HepG2 (cell line): ENCODE data around the gene IYD. TPM values are rescaled to one million over a fixed set of nuclear protein-coding genes. Genes with fewer than 3 reads are reported as not detected.

Experiments used
- ATAC-seq: fragments of 200-7000 bp; cut with Tn5 transposase; 3 replicates; pipeline ENCODE4 v1.9.1; 2020; ENCODE audit warnings: mild to moderate bottlenecking, moderate library complexity
- BruUV-seq: library from RNA; stranded (reverse); fragments of 400-500 nt; replicated peaks from 2 replicates; lab custom pipeline; 2021; lab: Mats Ljungman, UMichigan
- CTCF ChIA-PET: fragments of 300-600 bp; formaldehyde crosslinking; extraction: SDS; loops from one replicate; lab custom pipeline; 2021; ENCODE audit warnings: low total read pairs, inconsistent platforms, low intra/inter-chr PET ratio; lab: Yijun Ruan, JAX
- POLR2A ChIA-PET: fragments of 350-600 bp; sonication (Branson Sonifier 250); formaldehyde crosslinking; loops from one replicate; lab custom pipeline; 2020; ENCODE audit warnings: antibody characterized with exemption, inconsistent platforms; lab: Yijun Ruan, JAX
- DNase-seq: peaks from one replicate; pipeline ENCODE4 v3.0.0-alpha.2; 2015; ENCODE audit warnings: low spot score
- FAIRE-seq: peaks from 3 replicates; lab custom pipeline; 2011; peaks lifted over from hg19 to GRCh38; lab: Jason Lieb, UNC
- H2AFZ ChIP-seq: one replicate; pipeline ENCODE4 v1.6.1; 2011; ENCODE audit warnings: low read length, inconsistent platforms
- H3K27ac ChIP-seq: fragments of 300-600 bp; 3 replicates; pipeline ENCODE4 v1.8.0; 2011; ENCODE audit warnings: mixed run types, mild to moderate bottlenecking, mixed read lengths, low read length, inconsistent platforms; ENCODE audit not compliant: insufficient read depth; ENCODE audit errors: extremely low read length
- H3K27me3 ChIP-seq, 2 experiments: fragments of 200-600 bp in 1 of 2; 2 replicates in 1 of 2; 3 replicates in 1 of 2; pipeline versions ENCODE4 v1.6.0 to v1.8.0; 2011; ENCODE audit warnings: low read length in 2 of 2, mild to moderate bottlenecking in 2 of 2, moderate library complexity in 2 of 2, inconsistent platforms in 1 of 2; ENCODE audit not compliant: insufficient read depth in 2 of 2, control insufficient read depth in 1 of 2
- H3K36me3 ChIP-seq, 2 experiments: fragments of 200-600 bp in 1 of 2; replicated peaks in 1 of 2; 2 replicates in 1 of 2; 3 replicates in 1 of 2; pipeline versions ENCODE4 v1.5.1 to v1.8.0; 2011; ENCODE audit warnings: low read length in 2 of 2, inconsistent platforms in 1 of 2; ENCODE audit not compliant: insufficient read depth in 2 of 2, control insufficient read depth in 1 of 2
- H3K4me1 ChIP-seq: 2 replicates; pipeline ENCODE4 v1.5.1; 2012; ENCODE audit warnings: low read length, inconsistent platforms; ENCODE audit not compliant: insufficient read depth
- H3K4me2 ChIP-seq: 2 replicates; pipeline ENCODE4 v1.6.0; 2011; ENCODE audit warnings: low read depth, low read length, inconsistent platforms
- H3K4me3 ChIP-seq, 3 experiments: fragments of 200-600 bp in 1 of 3; sonication (generic), shearing (Covaris generic) in 1 of 3; replicated peaks in 1 of 3; 2 replicates each; pipeline ENCODE4 v1.5.1; 2011 to 2016; ENCODE audit warnings: low read length in 3 of 3, inconsistent platforms in 2 of 3, low read depth in 2 of 3, mild to moderate bottlenecking in 2 of 3, control low read depth in 1 of 3, mixed read lengths in 1 of 3; ENCODE audit not compliant: insufficient read depth in 1 of 3
- H3K79me2 ChIP-seq: one replicate; pipeline ENCODE4 v1.6.1; 2011; ENCODE audit warnings: low read length, inconsistent platforms; ENCODE audit not compliant: insufficient read depth
- H3K9ac ChIP-seq: 2 replicates; pipeline ENCODE4 v1.6.0; 2011; ENCODE audit warnings: mild to moderate bottlenecking, low read depth, low read length, inconsistent platforms; ENCODE audit not compliant: insufficient read depth
- H3K9me3 ChIP-seq: 2 replicates; pipeline ENCODE4 v1.5.1; 2012; ENCODE audit warnings: mild to moderate bottlenecking, low read length
- H4K20me1 ChIP-seq: 2 replicates; pipeline ENCODE4 v1.6.0; 2011; ENCODE audit warnings: inconsistent platforms, mild to moderate bottlenecking, low read length, moderate library complexity; ENCODE audit not compliant: insufficient read depth
- DR1 ChIP-seq: sonication (generic); formaldehyde crosslinking; IDR thresholded peaks from 2 replicates; pipeline ENCODE4 v1.8.0; 2021; ENCODE audit warnings: mild to moderate bottlenecking, missing genetic modification reagents, inconsistent platforms
- HMG20B ChIP-seq: conservative IDR thresholded peaks from 2 replicates; pipeline ENCODE4 v1.6.1; 2016; ENCODE audit warnings: missing genetic modification reagents, missing compliant biosample characterization
- ZBTB20 ChIP-seq: sonication (generic); formaldehyde crosslinking; IDR thresholded peaks from 2 replicates; pipeline ENCODE4 v1.8.1; 2023; ENCODE audit warnings: missing genetic modification reagents, low read depth, mild to moderate bottlenecking, borderline replicate concordance
- ZNF564 ChIP-seq: sonication (generic); formaldehyde crosslinking; IDR thresholded peaks from 2 replicates; pipeline ENCODE4 v1.8.1; 2023; ENCODE audit warnings: mild to moderate bottlenecking, missing genetic modification reagents
- WGBS: methylation state at CpG from one replicate; pipeline ENCODE4 v1.1.6; 2017; ENCODE audit warnings: low lambda C conversion rate; 5-methylcytosine and 5-hydroxymethylcytosine counted together
- in situ Hi-C: cut with HindIII; loops from 2 replicates; pipeline ENCODE4 v1.10.0; 2017; ENCODE audit warnings: low pct_unique_long_range_greater_than_20kb; ENCODE audit not compliant: extremely low pct_ligation_motif_present
- intact Hi-C: fragments of 100-400 bp; cut with micrococcal nuclease; formaldehyde crosslinking; loops from one replicate; pipeline ENCODE4 v1.10.0; 2022; ENCODE audit not compliant: unreplicated experiment
- polyA plus RNA-seq, 8 experiments: library from polyadenylated mRNA; depleted of rRNA in 3 of 8; stranded (reverse) in 7 of 8; unstranded in 1 of 8; fragments of >200 nt; fragmentation: Illumina TruSeq in 4 of 8; extraction: Trizol in 4 of 8; gene quantifications; 2 replicates each; pipeline versions ENCODE4 v1.2.1 to v1.2.3, GENCODE V29; 2011 to 2016; ENCODE audit warnings: low read depth in 4 of 8, missing spikeins in 1 of 8, mixed read lengths in 1 of 8; ENCODE audit not compliant: insufficient read depth in 1 of 8
- total RNA-seq, 5 experiments: library from RNA; depleted of rRNA; stranded (reverse); fragments of >200 nt; fragmentation: Illumina TruSeq; extraction: Trizol; gene quantifications; 2 replicates each; pipeline ENCODE4 v1.2.3, GENCODE V29; 2016; ENCODE audit warnings: low read depth in 1 of 5
- TF ChIP-seq, protein P1 (sequence below): sonication (generic); formaldehyde crosslinking; IDR thresholded peaks from 2 replicates; pipeline ENCODE4 v1.4.0; 2020; ENCODE audit warnings: missing genetic modification reagents
- TF ChIP-seq, protein P2 (sequence below): sonication (generic); formaldehyde crosslinking; IDR thresholded peaks from 2 replicates; pipeline ENCODE4 v1.8.1; 2023; ENCODE audit warnings: mild to moderate bottlenecking, inconsistent platforms, moderate library complexity, missing genetic modification reagents, borderline replicate concordance
- TF ChIP-seq, protein P3 (sequence below): sonication (generic); formaldehyde crosslinking; IDR thresholded peaks from 2 replicates; pipeline ENCODE4 v1.4.0; 2020; ENCODE audit warnings: mild to moderate bottlenecking, low read depth, missing genetic modification reagents
- TF ChIP-seq, protein P4 (sequence below): fragments of 450-650 bp; IDR thresholded peaks from 2 replicates; pipeline ENCODE4 v1.6.1; 2016
- TF ChIP-seq, protein P5 (sequence below): fragments of 450-650 bp; IDR thresholded peaks from 2 replicates; pipeline ENCODE4 v1.6.1; 2017

The IYD gene
- total and polyA plus RNA-seq, 2 of the 13 experiments (the other 11 are each of a cell fraction or from before 2014, with no cell fraction given), result 0.01 to 0.46 TPM

DNA sequence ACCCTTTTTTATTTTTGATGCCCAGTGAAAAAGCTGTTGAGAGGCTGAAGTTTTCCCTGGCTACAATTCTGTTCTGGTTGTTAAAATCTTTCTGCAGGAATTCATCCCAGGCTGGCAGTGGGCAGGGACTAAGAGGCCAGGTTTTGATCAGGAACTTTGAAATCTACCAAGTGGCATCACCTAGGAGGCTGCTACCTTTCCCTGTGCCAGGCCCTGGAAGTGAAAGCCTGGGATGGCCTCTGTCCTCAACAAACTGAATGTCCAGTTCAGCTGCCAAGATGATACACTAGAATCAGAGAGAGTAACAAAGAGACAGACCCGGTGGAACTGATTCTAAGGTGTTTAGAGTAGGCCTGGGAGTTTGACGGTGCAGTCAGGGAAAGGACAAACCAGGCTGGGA lies 596 bp downstream of the IYD start (continued):
- TF ChIP-seq, protein P1, sequence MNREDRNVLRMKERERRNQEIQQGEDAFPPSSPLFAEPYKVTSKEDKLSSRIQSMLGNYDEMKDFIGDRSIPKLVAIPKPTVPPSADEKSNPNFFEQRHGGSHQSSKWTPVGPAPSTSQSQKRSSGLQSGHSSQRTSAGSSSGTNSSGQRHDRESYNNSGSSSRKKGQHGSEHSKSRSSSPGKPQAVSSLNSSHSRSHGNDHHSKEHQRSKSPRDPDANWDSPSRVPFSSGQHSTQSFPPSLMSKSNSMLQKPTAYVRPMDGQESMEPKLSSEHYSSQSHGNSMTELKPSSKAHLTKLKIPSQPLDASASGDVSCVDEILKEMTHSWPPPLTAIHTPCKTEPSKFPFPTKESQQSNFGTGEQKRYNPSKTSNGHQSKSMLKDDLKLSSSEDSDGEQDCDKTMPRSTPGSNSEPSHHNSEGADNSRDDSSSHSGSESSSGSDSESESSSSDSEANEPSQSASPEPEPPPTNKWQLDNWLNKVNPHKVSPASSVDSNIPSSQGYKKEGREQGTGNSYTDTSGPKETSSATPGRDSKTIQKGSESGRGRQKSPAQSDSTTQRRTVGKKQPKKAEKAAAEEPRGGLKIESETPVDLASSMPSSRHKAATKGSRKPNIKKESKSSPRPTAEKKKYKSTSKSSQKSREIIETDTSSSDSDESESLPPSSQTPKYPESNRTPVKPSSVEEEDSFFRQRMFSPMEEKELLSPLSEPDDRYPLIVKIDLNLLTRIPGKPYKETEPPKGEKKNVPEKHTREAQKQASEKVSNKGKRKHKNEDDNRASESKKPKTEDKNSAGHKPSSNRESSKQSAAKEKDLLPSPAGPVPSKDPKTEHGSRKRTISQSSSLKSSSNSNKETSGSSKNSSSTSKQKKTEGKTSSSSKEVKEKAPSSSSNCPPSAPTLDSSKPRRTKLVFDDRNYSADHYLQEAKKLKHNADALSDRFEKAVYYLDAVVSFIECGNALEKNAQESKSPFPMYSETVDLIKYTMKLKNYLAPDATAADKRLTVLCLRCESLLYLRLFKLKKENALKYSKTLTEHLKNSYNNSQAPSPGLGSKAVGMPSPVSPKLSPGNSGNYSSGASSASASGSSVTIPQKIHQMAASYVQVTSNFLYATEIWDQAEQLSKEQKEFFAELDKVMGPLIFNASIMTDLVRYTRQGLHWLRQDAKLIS (CRISPR knock-in tag), result no peak
- TF ChIP-seq, protein P2, sequence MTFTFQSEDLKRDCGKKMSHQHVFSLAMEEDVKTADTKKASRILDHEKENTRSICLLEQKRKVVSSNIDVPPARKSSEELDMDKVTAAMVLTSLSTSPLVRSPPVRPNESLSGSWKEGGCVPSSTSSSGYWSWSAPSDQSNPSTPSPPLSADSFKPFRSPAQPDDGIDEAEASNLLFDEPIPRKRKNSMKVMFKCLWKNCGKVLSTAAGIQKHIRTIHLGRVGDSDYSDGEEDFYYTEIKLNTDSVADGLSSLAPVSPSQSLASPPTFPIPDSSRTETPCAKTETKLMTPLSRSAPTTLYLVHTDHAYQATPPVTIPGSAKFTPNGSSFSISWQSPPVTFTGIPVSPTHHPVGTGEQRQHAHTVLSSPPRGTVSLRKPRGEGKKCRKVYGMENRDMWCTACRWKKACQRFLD (CRISPR knock-in tag), result no peak
- TF ChIP-seq, protein P3, sequence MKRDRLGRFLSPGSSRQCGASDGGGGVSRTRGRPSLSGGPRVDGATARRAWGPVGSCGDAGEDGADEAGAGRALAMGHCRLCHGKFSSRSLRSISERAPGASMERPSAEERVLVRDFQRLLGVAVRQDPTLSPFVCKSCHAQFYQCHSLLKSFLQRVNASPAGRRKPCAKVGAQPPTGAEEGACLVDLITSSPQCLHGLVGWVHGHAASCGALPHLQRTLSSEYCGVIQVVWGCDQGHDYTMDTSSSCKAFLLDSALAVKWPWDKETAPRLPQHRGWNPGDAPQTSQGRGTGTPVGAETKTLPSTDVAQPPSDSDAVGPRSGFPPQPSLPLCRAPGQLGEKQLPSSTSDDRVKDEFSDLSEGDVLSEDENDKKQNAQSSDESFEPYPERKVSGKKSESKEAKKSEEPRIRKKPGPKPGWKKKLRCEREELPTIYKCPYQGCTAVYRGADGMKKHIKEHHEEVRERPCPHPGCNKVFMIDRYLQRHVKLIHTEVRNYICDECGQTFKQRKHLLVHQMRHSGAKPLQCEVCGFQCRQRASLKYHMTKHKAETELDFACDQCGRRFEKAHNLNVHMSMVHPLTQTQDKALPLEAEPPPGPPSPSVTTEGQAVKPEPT (CRISPR knock-in tag), result no peak
- TF ChIP-seq, all 625 proteins: peak for 0

DNA sequence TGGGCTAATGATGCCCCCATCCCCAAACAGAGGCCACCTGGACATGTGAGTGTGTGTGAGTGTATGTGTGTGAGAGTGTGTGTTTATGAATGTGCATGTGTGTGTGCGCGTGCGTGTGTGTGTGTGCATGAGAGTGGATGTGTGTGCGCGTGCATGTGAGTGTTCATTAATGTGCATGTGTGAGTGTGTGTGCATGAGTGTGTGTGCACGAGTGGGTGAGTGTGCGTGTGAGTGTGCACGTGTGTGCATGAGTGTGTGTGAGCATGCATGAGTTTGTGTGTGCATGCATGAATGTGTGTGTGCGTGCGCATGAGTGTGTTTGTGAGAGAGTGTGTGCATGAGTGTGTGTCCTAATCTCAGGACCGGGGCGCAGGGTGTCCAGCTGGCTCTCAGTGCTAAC lies 1.3 kb downstream of the IYD start:
- Histone ChIP-seq H3K79me2 (no peaks in the 10 kb centered on the region), H3K4me2 (no peak overlapping the region), H3K4me1 (peaks cover 14% of the 10 kb centered on the region), H4K20me1 (no peaks in the 10 kb centered on the region), H3K9me3 (no peaks in the 10 kb centered on the region), H3K9ac (no peak overlapping the region), H3K4me3 (no peak overlapping the region), H3K27ac (no peak overlapping the region), H3K27me3 (no peaks in the 10 kb centered on the region), H2AFZ (no peak overlapping the region), H3K36me3 (no peaks in the 10 kb centered on the region)
- DNase-seq, result no peak
- ChIA-PET POLR2A (no interaction called here), CTCF (no interaction called here)
- no peak for ATAC-seq
- TF ChIP-seq, protein P4, sequence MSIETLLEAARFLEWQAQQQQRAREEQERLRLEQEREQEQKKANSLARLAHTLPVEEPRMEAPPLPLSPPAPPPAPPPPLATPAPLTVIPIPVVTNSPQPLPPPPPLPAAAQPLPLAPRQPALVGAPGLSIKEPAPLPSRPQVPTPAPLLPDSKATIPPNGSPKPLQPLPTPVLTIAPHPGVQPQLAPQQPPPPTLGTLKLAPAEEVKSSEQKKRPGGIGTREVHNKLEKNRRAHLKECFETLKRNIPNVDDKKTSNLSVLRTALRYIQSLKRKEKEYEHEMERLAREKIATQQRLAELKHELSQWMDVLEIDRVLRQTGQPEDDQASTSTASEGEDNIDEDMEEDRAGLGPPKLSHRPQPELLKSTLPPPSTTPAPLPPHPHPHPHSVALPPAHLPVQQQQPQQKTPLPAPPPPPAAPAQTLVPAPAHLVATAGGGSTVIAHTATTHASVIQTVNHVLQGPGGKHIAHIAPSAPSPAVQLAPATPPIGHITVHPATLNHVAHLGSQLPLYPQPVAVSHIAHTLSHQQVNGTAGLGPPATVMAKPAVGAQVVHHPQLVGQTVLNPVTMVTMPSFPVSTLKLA, result peak; percentile 72
- TF ChIP-seq ZNF564 (no peak), DR1 (CRISPR knock-in tag) (no peak), HMG20B (CRISPR knock-in tag) (no peak), ZBTB20 (CRISPR knock-in tag) (no peak)
- TF ChIP-seq, protein P5, sequence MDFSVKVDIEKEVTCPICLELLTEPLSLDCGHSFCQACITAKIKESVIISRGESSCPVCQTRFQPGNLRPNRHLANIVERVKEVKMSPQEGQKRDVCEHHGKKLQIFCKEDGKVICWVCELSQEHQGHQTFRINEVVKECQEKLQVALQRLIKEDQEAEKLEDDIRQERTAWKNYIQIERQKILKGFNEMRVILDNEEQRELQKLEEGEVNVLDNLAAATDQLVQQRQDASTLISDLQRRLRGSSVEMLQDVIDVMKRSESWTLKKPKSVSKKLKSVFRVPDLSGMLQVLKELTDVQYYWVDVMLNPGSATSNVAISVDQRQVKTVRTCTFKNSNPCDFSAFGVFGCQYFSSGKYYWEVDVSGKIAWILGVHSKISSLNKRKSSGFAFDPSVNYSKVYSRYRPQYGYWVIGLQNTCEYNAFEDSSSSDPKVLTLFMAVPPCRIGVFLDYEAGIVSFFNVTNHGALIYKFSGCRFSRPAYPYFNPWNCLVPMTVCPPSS, result 0 out of 2 replicates have a peak, but pooled peaks have one; percentile 26
- WGBS, result 75% methylated on average over 12 of the region's 12 CpGs
- in situ Hi-C loops, result no loop called here
- no peak for FAIRE-seq
- intact Hi-C loops, result loop anchor here (10.0 kb wide), 1 partner anchor 865 kb away; the partner anchor contains the start of gene AKAP12
- BruUV-seq, result no TSS peak
